NCI-H1417 (cell line): Measurements from ENCODE around the gene CARF.
A peak's percentile ranks its signal among the peaks of the same experiment; 100 is the strongest.
"Not testable (repeated sequence)": the region's sequence is repeated elsewhere in the genome, so short reads cannot be mapped to it uniquely, and the experiment has no call there.

Source experiments
- DNase-seq, 3 experiments: peaks; one replicate each; lab custom pipeline; 2025; lab: John Stamatoyannopoulos, UW

Gene CARF

DNA sequence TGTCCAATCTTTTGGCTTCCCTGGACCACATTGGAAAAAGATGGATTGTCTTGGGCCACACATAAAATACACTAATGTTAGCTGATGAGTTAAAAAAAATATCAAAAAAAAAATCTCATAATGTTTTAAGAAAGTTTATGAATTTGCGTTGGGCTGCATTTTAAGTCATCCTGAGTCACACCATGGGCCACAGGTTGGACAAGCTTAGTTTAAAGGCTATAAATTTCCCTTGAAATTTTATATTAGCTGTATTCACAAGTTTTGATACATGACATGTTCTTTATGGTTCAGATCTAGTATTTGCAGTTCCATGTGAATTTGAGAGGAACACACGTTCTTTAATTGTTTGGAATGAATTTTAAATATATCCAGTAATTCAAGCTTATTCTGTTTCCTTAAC lies 21.9 kb downstream of the CARF start:
- no peak for DNase-seq

DNA sequence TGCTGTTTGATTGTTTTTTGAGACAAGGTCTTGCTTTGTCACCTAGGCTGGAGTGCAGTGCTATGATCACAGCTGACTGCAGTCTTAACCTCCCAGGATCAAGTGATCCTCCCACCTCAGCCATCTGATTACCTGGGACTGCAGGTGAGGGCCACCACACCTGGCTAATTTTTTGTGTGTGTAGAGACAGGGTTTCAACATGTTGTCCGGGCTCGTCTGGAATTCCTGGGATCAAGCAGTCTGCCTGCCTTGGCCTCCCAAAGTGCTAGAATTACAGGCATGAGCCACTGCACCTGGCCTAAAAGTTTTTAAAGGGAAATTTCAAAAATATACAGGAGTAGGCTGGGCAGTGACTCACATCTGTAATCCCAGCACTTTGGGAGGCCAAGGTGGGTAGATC lies 22.4 kb downstream of the CARF start:
- DNase-seq: no peak

DNA sequence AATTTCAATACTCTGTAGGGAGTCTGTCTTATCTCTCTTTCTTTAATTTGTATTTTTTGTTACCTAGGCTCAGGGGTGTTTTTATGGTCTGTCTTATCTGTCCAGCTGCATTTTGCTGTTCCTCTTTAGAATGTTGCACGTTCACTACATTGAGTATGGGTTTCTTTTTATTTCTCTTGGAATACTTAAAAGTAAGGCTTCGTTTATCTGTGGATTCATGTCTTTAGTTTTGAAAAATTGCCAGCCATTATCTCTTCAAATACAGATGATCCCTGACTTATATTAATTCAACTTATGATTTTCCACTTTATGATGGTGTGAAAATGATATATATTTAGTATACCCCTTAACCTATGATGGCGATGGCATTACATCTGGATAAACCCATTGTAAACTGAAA lies 26.9 kb downstream of the CARF start:
- DNase-seq: no peak

DNA sequence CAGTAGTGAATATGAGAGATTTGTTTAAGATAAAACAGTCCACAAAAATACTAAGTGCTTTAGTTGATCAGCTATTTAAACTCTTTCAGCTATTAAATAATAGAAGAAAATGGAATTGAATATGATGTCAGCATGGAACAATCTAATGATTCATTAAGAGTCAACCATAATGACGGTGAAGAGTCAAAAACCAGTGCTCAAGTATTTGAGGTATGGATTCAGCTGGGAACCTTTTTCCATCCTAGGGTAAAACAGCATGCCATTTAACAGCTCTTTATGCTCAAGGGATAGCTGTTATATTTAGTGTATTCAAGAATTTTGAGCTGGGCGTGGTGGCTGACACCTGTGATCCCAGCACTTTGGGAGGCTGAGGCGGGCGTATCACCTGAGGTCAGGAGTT lies 29.7 kb downstream of the CARF start:
- no peak for DNase-seq

DNA sequence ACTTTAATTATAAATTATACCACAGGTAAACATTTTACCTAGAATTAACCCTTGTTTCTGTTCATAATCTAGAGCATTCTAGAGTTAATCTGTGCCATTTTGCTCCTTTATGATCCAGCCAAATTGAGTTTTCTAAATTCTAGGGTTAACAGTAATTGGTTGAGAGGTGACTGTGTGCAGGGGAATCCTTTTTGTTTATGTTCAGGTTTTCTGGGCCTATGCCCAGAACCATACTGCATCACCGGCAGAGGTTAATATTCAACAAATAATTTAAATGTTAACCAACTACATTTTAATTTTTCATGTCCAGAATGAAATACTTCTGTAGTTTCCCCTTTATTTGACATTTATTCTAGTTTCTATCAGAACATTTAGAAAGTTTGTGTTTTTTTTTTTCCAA lies 32.3 kb downstream of the CARF start:
- no peak for DNase-seq

DNA sequence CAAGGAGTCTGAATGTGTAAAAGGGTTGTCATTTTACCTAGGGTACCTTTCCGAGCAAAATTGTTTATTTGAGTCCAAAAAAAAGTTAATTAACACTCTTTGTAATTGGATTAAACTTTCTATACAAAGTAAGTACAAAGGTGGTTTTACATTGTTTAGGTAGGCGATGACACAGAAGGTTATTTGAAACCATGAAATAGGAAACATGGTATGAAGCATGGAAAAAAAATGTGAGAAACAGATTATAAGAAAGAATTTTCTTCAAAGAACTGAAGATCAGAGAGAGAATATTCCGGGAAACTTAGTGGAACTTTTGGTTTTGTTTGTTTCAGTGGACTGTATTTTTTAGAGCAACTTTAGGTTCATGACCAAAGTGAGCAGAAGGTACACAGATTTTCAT lies 32.7 kb downstream of the CARF start:
- DNase-seq: no peak

DNA sequence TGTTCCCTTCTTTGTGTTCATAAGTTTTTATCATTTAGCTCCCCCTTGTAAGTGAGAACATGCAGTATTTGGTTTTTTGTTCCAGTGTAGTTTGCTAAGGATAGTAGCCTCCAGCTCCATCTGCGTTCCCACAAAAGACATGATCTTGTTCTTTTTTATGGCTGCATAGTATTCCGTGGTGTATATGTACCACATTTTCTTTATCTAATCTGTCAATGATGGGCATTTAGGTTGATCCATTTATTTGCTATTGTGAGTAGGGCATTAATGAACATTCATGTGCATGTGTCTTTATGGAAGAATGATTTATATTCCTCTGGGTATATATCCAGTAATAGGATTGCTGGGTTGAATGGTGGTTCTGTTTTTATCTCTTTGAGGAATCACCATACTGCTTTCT lies 33.4 kb downstream of the CARF start:
- DNase-seq: no peak

DNA sequence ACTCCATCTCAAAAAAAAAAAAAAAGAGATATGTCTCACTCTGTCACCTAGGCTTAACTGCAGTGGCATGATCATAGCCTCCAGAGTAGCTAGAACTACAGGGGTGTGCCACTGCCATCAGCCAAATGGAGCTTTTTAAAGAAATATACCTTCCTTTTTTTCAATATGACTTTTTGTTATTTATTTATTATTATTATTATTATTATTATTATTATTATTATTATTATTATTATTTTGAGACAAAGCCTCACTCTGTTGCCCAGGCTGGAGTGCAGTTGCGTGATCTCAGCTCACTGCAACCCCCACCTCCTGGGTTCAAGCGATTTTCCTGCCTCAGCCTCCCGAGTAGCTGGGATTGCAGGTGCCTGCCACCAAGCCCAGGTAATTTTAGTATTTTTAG lies 37.3 kb downstream of the CARF start:
- DNase-seq: not testable (repeated sequence)

DNA sequence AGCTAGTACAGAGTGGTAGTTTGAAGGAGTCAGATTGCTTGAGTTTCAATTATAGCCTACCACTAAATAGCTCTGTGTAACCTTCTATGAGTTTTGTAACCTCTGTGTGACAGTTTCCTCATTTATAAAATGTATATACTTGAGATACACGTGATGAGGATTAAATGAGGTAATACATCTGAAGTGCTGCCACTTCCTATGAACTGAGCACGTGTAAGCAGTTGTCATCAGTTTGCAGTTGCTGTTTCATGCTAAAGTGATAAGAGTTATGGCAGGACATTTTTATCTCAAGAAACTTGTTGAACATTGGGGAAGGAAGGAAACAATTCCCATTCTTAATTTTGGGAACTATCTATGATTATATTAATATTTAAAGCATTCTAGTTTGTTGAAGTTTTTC lies 38.5 kb downstream of the CARF start:
- no peak for DNase-seq

DNA sequence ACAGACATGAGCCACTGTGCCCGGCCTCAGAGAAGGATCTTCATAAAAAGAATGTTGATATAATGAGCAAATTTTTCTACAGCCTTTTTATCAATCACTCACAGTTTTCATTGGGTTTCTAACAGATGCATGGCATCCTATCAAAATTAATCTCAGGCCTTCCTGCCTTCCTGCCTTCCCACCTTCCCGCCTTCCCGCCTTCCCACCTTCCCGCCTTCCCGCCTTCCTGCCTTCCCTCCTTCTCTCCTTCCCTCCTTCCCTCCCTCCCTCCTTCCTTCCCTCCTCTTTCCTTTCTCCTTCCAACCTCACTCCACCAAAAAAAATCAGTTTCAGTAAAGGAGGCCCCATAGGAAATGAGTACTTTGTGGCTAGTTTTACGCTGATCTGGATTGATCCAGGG lies 48.4 kb downstream of the CARF start:
- no peak for DNase-seq

DNA sequence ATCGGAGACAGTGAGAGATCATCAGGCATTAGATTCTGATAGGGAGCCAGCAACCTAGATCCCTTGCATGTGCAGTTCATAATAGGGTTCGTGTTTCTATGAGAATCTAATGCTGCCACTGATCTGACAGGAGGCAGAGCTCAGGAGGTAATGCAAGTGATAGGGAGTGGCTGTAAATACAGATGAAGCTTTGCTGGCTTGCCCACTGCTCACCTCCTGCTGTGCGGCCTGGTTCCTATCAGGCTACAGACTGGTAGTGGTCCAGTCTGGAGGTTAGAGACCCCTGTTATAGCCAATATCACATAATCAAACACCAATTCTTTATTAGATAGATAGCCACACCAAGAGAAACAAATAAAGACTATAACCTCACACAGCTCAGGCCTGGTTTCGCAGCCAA lies 51.6 kb downstream of the CARF start:
- DNase-seq: no peak

DNA sequence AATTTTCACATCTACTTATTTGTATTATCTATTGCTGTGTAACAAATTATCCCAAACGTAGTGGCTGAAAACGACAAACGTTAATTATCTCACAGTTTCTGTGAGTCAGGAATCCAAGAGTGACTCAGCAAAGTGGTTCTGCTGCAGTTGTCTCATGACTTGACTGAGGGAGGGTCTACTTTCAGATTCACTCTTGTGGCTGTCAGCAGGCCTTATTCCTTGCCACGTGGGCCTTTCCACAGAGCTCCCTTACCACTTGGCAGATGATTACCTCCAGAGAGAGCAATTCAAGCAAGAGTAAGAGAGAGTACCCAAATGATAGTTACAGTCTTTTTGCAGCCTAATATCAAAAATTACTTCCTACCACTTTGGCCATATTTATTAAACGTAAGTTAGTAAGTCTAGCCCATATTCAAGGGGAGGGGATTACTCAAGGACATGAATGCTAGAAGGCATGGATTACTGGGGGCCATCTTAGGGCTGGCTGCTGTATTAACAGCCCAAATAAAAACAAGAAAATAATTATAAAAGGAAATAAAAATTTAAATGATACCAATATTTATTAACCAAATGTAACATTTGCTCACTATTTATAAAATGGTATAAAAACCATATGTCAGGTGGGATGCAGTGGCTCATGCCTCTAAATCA lies 53.9 kb downstream of the CARF start:
- DNase-seq: peak in 1 of 3 experiments; percentile 7

DNA sequence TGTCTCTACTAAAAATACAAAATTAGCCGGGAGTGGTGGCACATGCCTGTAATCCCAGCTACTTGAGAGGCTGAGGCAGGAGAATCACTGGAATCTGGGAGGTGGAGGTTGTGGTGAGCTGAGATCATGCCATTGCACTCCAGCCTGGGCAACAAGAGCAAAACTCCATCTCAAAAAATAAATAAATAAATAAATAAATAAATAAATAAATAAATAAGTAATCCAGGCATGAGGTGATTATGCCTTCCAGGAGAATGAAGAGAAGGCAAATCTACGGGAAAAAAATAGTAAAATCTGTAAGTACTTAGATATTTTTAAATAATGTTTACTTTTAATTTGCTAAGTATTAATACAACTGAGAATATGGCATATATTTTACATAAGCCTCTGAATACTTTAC lies 57.3 kb downstream of the CARF start:
- not testable (repeated sequence) for DNase-seq

DNA sequence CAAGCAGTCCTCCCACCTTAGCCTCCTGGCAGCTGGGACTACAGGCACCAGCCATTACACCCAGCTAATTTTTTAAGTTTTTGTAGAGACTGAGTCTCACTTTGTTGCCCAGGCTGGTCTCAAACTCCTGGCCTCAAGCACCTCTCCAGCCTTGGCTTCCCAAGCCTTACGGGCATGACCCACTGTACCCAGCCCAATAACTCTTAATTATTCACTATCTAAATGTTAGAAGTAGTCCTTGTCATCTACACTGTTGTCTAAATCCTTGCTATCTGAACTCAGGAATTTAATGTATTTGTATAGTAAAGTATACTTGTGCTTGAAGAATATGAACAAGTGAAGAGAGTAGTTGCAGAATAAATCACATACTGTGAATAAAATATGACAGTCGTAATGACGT lies 64.7 kb downstream of the CARF start:
- no peak for DNase-seq

DNA sequence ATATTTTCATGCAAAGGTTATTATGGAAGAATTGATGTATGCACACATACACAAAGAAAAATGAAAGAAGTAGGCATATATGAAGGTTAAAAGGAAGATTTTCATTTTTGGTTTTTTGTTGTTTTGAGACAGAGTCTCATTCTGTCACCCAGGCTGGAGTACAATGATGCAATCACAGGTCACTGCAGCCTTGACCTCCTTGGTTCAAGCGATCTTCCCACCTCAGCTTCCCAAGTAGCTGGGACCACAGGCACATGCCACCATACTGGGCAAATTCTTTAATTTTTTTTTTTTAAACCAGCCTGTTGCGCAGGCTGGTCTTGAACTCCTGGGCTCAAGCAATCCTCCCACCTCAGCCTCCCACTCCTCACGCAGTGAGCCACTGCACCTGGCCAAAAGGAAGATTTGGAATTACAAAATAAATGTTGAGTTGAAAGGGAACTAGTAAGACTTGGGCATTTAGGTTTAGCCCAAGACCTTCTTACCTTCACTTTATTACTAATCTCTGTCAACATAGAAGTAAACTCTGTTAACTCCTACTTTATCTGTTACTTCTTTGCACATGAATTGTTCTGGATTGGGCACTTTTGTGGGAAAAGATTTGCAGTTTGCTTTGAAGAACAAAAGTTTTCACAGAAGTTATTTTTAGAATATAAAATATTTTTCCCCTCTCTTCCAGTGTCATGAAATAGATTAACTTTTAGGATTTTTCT lies 70.9 kb downstream of the CARF start:
- DNase-seq: no peak

DNA sequence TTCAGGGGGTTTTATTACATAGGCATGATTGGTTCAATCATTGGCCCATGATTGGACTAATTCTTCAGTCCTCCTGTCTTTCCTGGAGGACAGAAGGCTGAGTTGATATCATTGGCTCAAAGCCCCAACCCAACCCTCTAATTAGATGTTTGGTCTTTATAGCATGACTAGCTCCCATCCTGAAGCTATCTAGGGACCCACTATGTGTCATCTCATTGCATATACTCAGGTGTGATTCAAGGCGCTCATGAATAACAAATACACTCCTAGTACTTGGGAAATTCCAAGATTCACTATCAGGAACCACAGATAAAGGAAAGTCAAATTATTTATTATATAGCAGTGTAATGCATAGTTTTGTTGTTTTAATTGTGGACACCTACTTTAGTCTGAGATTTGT lies 77.7 kb downstream of the CARF start:
- DNase-seq: no peak

DNA sequence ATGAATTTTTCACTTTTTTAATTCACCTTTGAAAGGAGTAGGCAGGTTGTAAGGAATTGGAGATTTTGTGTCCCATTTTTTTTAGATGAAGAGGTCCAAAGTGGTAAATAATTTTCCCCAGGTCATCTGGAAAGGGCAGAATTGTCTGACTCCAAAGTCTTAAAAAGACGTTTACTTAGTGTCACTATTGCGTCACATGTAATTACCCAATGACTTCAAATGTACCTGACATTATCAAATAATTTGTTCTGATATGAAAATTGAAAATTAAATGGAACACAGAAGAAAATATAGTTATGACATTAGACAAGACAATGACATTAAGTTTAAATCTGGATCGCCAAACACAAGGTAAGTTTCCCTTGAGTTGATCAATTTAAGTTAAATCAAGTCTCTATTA lies 78.4 kb downstream of the CARF start:
- DNase-seq: no peak

DNA sequence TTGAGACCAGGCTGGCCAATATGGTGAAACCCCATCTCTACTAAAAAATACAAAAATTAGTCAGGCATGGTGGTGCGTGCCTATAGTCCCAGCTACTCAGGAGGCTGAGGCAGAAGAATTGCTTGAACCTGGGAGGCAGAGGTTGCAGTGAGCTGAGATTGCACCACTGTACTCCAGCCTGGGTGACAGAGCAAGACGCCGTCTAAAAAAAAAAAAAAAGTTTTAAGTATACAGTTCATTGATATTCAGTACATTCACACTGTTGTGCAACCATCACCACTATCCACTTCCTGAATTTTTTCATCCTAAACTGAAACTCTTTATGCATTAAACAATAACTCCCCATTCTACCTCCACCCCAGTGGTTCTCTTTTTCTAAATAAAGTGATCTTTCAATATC lies 85.0 kb downstream of the CARF start:
- DNase-seq: not testable (repeated sequence)

DNA sequence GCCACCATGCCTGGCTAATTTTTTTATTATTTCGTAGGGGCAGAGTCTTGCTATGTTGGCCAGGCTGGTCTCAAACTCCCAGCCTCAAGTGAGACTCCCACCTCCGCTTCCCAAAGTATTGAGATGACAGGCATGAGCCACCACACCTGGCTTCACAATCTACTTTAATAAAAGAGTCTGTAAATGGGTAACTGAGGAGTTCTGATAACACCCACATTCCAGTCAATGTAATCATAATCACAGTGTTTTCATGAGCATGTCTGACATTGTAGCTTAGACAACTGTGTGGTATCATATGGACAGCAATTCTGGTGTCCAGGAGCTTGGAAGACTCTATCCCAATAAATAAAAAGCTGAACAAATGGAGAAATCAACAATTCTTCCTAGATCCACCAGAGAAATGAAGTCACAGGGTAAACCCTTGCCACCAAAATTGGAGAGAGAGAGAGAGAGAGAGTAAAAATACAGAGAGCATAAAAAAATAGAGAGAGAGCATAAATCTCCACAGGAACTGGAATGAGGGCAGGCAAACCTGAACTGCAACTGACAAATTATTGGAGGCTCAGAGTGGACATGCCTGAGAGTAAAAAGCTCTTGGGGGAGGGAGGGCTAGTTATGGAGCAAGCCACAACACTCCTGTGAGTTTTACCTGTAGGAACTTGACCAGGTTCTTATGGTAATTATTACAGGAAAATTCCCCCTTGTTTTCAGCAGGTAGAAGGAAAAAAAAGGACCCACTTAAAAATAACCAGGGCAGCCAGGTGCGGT lies 90.2 kb downstream of the CARF start:
- DNase-seq: no peak

DNA sequence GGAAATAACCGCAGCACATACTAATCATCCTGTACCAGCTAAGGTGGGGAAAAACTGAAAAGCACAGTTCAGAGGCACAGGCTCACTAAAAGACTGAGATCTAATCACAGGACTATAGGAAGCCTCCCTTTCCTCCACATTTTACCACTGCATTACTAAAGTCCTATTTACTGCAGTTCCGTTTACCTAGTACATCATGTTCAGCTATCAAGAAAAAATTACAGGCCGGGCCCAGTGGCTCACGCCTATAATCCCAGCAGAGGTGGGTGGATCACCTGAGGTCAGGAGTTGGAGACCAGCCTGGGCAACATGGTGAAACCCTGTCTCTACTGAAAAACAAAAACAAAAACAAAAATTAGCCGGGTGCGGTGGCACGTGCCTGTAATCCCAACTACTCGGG lies 91.6 kb downstream of the CARF start:
- no peak for DNase-seq

DNA sequence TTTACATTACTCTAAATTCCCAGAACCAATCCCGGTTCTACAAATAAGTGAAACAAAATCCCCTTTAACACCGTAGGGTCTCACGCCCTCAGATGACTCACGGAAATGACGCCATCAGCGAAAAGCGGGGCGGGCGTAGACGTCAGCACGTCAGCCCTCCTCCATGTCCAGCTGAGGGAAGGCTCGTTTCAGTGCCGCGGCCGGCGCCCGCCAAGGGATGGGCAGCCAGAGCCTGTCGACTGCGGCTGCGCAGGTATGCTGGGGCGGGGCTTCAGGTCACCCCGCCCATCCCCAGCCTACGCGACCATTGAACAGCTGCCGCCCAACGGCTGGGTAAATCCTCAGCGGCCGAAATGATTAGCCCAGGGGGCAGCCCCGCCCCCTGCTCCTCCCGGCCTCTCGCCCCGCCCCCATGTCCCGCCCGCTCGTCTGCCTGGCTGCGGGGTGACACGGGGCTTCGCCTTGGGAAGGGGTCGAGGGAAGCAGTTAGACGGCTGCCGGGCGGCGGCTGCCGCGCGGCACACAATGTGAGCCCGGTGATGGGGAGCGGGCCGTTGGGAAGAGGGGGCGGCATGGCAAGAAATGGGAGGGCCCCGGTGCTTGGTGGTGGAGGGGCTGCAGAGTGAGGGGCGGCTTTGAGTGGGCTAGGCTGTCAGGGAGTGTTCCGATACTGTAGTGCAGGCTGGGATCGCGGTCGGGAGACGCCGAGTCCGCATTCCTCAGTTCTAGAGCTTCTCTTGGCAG lies 102.6 kb downstream of the CARF start, which contains the start of gene NBEAL1:
Gene NBEAL1, plus strand, starts transcription at position 420 of the 744 bp plus-strand sequence. CDS start 1,510 bp downstream, outside the sequence.
- peak; percentile 92 to 98 (median 98) for DNase-seq

DNA sequence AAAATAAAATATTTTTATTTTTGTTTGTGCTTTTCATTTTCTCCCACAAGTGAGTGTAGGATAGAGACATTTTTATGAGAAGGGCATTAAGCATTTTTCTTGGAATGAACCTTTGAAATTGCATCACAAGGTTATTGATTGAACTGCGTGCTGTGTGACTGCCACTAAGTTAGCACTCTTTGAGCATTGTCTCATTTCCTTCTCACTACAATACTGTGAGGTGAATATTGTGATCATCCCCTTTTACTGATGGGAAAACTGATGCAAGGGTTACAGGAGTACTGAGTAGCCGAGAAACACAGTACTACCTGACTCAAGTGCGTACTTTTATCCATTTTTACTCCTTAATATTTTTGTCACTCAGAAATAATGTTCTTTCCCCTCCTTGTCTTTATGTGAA lies 104.6 kb downstream of the CARF start:
- DNase-seq: no peak
